ENCODE measurements around the gene EXOSC5.
"Not testable (repeated sequence)": the region's sequence is repeated elsewhere in the genome, so short reads cannot be mapped to it uniquely, and the experiment has no call there.

EXOSC5 gene

GRCh38 chr19:41426116-41426841 lies 29.1 kb upstream of the EXOSC5 start:
- no peak for DNase-seq

- no peak for DNase-seq
Measured at GRCh38 chr19:41425174-41426115, 28.3 kb upstream of the EXOSC5 start.

- DNase-seq, result no peak
Measured at GRCh38 chr19:41424335-41425173, 27.4 kb upstream of the EXOSC5 start.

GRCh38 chr19:41422955-41423354 lies 25.8 kb upstream of the EXOSC5 start:
- no peak for DNase-seq

GRCh38 chr19:41422456-41422855 lies 25.3 kb upstream of the EXOSC5 start:
- no peak for DNase-seq

- no peak for DNase-seq
Measured at GRCh38 chr19:41421973-41422372, 24.8 kb upstream of the EXOSC5 start.

GRCh38 chr19:41421314-41421713 lies 24.2 kb upstream of the EXOSC5 start:
- no peak for DNase-seq

GRCh38 chr19:41420101-41420880 lies 23.1 kb upstream of the EXOSC5 start:
- DNase-seq, result no peak

GRCh38 chr19:41416194-41416674 lies 19.1 kb upstream of the EXOSC5 start:
- DNase-seq, result no peak

- DNase-seq, result no peak
Measured at GRCh38 chr19:41415154-41415571, 18.0 kb upstream of the EXOSC5 start.

- no peak for DNase-seq
Measured at GRCh38 chr19:41414461-41414860, 17.3 kb upstream of the EXOSC5 start.

- DNase-seq, result no peak
Measured at GRCh38 chr19:41413947-41414346, 16.8 kb upstream of the EXOSC5 start.

- no peak for DNase-seq
Measured at GRCh38 chr19:41412953-41413352, 15.8 kb upstream of the EXOSC5 start.

GRCh38 chr19:41411968-41412265 lies 14.8 kb upstream of the EXOSC5 start:
- no peak for DNase-seq

- DNase-seq, result no peak
Measured at GRCh38 chr19:41411100-41411967, 14.2 kb upstream of the EXOSC5 start.

GRCh38 chr19:41410336-41411054 lies 13.3 kb upstream of the EXOSC5 start:
- no peak for DNase-seq

- DNase-seq, result no peak
Measured at GRCh38 chr19:41409288-41409687, 12.1 kb upstream of the EXOSC5 start.

- not testable (repeated sequence) for DNase-seq
Measured at GRCh38 chr19:41408846-41409245, 11.7 kb upstream of the EXOSC5 start.

GRCh38 chr19:41408256-41408655 lies 11.1 kb upstream of the EXOSC5 start:
- DNase-seq, result no peak

GRCh38 chr19:41407271-41407670 lies 10.1 kb upstream of the EXOSC5 start:
- DNase-seq, result no peak

- DNase-seq, result no peak
Measured at GRCh38 chr19:41405776-41406175, 8.6 kb upstream of the EXOSC5 start.

Measured in effector CD8-positive, alpha-beta T cell (primary cell).